GM18907 (cell line): ENCODE results near the gene AGR3.
A peak's percentile ranks its signal among the peaks of the same experiment; 100 is the strongest.
"Not testable (repeated sequence)": the region's sequence is repeated elsewhere in the genome, so short reads cannot be mapped to it uniquely, and the experiment has no call there.

Source experiments
- ATAC-seq: cut with Tn5 transposase; IDR thresholded peaks from one replicate; pipeline ENCODE4 v1.9.1; 2021; ENCODE audit warnings: mild to moderate bottlenecking, moderate library complexity; ENCODE audit not compliant: unreplicated experiment

Gene AGR3

GRCh38 chr7:16891874-16892643 is 10.3 kb upstream of the AGR3 start:
- no peak for ATAC-seq

DNA sequence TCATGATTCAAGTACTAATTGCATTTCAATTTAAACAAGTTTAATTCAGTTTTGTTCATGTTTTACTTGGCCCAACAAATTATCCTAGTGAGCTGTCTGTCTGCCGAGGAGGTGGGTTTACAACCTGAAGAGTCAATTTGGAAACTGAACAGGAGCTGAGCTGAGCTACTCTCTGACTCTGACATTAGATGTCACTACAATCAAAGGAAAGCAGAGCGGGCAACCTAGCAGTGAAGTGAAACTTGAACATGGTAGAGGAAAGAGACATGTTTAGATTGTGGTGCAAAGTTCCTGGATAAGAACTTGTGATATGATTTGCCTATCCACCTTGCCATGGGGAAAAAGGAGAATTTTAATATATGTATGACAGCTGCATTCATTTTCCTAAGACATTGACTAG is 9.6 kb upstream of the AGR3 start:
- peak; percentile 85 for ATAC-seq

DNA sequence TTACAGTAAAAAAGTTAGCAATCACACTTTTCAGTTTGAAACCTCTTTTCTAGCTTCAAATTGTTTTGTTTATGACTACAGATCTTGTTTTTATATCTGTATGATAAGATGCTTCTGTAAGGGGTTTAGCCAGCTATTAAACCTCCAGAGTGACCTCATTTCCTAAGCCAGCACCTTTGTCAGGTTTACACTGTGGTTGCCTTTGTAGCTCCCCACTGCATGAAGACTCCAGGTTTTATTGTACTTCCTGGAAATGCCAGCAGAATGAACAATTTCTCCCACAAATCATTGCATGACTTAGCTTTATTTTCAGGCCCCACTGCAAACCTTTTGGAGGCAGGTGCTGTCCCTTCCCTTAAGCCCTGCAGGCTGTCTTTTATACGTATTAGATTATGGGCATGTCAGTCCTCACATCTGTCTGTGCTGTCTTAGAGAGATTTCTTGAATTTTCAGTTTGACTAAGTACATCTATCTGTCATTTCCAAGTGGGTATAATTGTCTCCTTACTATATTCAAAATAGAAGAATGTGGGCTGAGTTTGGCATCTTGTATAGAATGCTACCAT is 8.2 kb upstream of the AGR3 start:
- ATAC-seq: no peak

GRCh38 chr7:16889305-16889704 is 7.5 kb upstream of the AGR3 start:
- ATAC-seq: no peak

DNA sequence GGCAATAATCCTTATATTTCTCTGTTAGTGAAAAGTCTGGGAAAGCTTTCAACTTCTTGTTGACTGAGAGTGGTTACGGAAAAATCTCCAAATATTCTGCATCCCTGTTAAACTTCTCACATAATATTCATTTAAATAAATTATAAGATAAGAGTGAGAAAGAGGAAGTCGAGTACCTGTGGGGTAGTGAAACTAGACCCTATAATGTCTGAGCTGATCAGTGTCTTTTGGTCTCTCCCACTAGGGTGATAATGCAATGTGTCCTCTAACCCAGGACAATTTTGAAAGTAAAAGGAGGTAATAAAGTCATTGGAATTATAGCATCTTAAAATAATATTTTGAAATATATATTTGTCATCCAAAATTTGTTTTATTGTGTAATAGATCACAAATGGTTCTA is 2.1 kb upstream of the AGR3 start:
- no peak for ATAC-seq

DNA sequence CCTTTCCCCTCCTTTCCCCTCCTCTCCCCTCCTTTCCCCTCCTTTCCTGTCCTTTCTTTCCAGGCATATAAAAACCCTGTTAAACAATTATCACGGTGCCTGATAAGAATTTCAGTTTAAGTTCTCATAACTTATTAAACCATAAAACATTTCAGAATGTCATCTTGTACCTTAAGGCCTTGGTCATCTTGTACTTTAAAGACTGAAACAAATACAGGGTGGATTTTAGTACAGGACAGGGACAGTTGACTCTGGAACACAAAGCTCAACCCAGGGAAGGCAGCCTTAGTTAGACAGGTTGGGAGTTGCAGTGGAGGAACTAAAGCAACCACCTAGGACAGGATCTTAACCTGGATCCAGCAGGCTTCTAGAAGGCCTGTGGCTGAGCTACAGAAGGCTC is 1.2 kb downstream of the AGR3 start:
- no peak for ATAC-seq

DNA sequence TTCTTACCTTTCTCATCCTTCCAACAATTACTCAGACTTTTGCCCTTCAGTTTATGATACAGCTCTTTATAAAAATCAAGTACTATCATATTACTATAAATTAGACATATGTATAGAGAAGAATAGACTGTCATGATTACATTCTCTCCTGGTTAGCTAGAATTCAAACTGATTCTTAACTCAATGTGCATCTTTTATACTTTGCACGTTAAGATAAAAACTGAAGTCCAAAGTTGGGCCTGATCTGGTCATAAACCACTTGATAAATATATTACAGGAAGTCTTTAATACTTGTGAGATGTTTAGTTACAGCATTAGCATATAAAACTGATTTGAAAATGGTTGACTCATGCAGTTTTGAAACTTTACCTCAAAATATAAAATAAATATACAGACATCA is 2.6 kb downstream of the AGR3 start:
- no peak for ATAC-seq

DNA sequence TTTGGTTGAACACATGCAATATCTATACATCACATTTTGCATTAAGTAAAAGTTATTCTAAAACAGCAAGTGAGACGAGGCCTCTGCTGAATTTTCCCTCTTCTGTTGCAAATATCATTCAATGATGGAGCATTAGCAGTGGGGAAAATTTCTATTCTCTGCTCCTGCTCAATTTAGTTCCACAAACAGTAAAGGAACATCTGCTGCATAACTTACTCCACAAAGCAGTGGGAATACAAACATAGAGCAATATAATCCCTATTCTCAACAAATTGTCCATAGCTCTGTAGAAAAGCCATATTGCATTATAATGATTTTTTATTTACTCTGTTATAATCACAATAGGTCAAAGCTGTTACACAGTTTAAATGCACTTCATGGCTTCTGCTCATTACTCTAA is 5.9 kb downstream of the AGR3 start:
- no peak for ATAC-seq

DNA sequence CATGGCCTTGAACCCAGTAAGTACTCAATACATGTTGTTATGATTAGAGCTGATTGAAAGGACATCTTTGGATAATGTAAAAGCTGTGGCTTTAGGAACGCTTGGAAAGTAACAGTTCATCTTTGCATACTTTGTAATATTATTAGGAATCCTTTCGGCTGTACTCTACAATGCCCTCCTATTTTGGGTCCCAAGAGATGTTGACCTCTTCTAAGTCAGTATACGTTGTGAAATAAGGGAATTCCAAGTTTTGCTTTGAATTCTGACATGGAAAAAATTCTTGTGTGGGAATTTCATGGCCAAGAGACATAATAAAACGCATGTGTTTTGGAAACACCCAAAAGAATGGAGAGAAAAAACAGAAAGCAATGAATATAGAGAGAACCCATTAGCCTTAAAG is 7.7 kb downstream of the AGR3 start:
- no peak for ATAC-seq

GRCh38 chr7:16867328-16867727 is 14.5 kb downstream of the AGR3 start:
- ATAC-seq: no peak

GRCh38 chr7:16853189-16853588 is 28.6 kb downstream of the AGR3 start:
- not testable (repeated sequence) for ATAC-seq

- no peak for ATAC-seq
Measured at GRCh38 chr7:16851829-16852228, 30.0 kb downstream of the AGR3 start.

DNA sequence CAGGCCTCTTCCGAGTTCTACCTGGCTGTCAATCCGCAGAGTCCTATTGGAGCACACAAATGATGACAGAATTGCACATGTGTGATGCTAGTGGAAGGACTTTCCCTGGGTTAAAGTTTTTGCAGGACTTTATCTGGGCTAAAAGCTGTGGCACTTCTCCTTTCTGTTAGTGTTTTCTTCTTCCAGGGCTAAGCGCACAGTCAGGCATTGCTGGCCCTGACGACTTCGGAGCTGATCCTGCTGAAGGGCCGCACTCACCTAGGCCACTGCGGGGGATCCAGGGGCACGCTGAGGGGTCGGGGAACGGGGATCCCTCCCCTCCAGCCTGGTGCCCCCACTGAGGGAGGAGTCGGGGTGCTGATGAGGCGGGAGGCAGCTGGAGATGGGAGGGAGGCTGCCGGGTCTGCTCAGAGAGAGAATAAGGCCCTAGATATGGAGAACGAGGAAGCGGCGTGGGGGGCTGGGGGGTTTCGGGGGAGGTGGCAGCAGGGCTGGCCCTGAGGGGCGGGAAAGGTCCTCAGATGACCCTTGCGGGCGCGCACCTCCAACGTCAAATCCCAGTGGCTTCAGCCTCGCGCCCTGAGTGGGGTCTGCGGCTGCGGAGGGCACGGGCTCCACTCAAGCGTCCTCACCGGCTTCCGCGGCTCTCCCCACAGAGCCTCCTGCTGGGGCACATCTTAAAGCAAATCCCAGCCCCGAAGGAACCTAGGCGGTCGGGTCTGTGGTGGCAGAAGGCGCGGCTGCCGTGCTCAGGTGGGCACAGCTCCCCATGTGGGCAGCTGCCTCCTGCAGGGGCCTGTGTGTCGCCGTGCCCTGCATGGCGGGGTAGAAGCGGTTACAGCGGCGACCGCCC is 30.9 kb downstream of the AGR3 start:
- ATAC-seq: no peak

DNA sequence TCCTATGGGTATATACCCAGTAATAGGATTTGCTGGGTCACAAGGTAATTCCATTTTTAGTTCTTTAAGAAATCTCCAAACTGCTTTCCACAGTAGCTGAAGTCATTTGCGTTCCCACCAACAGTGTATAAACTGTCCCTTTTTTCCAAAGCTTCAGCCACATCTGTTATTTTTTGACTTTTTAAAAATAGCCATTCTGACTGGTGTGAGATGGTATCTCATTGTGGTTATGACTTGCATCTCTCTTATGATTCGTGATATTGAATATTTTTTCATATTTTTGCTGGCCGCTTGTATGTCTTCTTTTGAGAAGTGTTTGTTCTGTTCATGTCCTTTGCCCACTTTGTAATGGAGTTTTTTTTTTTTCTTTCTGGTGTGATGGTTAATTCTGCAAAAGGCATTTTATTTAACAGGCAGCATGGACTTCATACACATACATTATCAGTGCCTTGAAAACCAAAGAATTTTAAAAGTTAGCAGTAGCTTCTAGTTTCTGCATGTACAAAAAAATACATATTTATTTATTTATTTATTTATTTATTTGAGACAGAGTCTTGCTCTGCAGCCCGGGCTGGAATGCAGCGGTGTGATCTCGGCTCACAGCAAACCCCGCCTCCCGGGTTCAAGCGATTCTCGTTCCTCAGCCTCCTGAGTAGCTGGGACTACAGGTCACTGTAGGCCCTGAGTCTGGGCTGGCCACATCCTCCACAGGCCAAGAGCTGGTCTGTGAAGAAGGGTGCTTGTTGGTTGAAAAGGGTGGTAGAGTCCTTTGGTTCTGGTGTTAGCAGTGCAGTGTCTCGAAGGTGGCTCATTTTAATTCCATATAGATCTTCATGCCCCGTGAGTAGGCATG is 32.3 kb downstream of the AGR3 start:
- ATAC-seq: no peak

- ATAC-seq: no peak
Measured at GRCh38 chr7:16847381-16847860, 34.4 kb downstream of the AGR3 start.

DNA sequence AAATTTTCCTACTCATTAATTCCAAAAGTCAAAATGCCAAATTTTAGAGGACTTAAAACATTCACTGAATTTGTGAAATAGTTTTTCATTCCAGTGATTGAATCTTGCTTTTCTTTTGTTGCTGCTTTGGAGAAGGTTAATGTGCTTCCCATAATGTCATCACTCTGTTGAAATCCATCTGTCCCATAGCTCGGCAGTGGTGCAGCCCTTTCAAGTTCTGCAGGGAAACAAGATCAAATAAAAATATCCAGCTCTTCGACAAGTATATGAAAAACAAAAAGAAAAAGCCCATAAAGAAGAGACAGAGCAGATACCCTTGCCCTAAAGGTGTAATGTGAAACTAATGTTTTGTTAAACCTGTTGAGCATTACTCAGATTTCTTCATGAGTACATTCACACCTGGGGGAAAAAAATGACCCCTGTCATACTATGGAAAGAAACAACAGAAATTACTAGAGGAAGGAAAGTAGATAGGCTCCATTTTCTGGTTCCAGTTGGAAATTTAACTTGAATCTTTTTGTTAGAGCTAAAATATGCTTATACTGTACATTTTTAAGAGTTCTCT is 35.1 kb downstream of the AGR3 start:
- no peak for ATAC-seq

DNA sequence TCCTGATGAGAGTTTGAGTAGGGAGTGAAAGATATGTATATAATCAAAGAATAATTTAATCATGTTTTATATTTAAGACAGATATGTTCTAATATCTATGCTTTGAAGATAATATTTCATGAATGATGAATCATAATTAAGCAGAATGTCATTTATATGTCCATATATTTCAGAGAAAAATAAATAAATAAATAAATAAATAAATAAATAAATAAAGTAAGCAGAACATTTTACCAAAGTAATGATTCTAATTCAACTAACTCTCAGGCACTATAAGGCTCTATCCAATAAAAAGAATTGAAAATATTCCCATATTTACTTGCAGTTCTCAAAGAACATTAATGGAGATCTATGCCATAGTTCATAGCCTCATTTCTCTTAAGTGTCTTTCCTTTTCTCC is 36.0 kb downstream of the AGR3 start:
- no peak for ATAC-seq

- no peak for ATAC-seq
Measured at GRCh38 chr7:16841681-16842080, 40.1 kb downstream of the AGR3 start.

DNA sequence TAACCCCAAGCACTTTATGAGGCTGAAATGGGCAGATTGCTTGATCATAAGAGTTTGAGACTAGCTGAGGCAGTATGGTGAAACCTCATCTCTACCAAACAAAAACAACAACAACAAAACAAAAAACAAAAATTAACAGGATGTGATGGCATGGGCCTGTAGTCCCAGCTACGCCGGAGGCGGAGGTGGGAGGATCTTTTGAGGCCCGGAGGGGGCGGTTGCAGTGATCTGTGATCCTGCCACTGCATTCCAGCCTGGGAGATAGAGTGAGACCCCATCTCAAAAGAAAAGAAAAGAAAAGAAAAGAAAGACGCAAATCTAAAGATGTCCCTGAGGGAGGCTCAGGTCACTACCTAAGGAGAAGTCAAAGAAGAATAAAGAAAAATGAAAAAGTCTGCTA is 41.7 kb downstream of the AGR3 start:
- ATAC-seq: no peak

DNA sequence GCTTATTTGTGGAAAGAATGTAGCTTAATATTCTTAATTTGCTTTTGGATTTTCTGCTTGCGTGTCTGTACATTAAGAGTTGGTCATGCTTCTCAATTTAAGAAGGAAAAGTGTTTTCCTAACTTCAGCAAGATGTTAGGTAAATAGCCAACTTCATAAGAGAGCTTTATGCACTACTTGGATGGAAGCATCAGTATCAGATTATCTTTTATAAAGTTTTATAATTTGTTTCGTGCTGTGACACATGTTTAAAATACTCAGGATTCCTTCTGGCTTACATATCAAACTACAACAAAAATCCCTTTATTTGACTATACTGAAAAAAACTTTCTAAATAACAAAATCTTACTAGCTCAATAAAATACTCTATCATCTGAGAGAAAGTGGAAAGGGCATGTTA is 42.1 kb downstream of the AGR3 start:
- no peak for ATAC-seq

- no peak for ATAC-seq
Measured at GRCh38 chr7:16838891-16839290, 42.9 kb downstream of the AGR3 start.
